GM19463 (cell line): ENCODE measurements around the gene TTLL4.
"Not testable (repeated sequence)": the region's sequence is repeated elsewhere in the genome, so short reads cannot be mapped to it uniquely, and the experiment has no call there.

Experiments used
- ATAC-seq: cut with Tn5 transposase; IDR thresholded peaks from one replicate; pipeline ENCODE4 v1.9.1; 2021; ENCODE audit warnings: mild to moderate bottlenecking, moderate library complexity; ENCODE audit not compliant: unreplicated experiment

Gene TTLL4

DNA sequence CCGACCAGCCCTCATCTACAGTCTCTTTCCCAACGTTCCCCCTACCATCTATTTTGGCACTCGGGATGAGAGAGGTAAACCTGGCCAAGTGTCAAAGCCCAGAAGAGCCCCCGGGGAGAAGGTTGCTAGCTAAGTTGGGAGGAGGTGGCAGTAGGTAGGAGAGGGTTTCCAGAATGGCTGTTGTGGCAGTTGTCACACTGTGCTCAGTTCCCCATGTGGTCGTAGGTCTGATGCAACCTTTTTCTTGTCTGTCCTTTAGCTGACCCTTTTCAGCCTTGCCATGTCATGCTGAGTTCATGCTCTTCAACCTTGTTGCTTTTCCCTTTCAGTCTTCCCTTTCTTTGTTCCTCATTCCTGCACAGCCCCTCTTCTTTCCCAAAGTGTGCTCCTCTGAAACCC lies 34.5 kb downstream of the TTLL4 start:
- ATAC-seq: no peak

DNA sequence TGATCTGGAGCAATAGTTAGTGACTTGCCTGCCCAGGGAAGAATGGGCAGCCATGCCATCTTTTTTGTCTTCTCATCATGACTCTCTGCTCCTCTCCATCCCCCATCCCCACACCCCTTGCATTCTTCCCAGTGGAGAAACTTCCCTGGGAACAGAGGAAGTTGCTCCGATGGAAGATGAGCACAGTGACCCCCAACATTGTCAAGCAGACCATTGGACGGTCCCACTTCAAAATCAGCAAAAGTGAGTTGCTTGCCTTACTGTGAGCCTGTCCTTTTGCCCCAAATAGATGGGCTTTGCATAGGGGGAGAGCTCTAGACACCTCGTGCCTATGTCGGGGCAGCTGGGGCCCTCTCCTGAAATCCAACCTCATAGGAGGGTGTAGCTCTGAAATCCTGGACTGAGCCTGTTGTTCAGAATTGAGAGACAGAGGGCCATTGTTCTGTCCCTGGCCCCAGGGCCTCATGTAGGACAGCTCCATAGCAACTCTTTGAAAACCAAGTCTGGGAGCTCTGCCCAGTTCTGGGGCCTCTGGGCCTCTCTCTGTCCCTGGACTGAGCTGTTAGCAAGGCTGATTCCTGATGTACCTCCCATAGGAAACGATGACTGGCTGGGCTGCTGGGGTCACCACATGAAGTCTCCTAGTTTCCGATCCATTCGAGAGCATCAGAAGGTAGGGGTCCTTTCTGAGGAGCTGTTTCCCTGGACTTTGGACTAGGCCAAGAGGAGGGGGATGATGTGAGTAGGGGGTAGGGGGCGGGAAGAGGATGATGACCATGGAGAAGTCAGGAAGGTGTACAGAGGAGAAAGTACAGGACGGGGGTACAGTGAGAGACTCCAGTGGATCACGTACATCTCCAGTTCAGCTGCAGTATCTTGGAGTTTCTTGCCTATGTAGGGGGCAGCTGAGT lies 35.2 kb downstream of the TTLL4 start:
- ATAC-seq: no peak

- no peak for ATAC-seq
These were observed 35.8 kb downstream of the TTLL4 start for GRCh38 chr2:218746470-218746795.

- no peak for ATAC-seq
These were observed 36.3 kb downstream of the TTLL4 start for GRCh38 chr2:218746960-218747359.

DNA sequence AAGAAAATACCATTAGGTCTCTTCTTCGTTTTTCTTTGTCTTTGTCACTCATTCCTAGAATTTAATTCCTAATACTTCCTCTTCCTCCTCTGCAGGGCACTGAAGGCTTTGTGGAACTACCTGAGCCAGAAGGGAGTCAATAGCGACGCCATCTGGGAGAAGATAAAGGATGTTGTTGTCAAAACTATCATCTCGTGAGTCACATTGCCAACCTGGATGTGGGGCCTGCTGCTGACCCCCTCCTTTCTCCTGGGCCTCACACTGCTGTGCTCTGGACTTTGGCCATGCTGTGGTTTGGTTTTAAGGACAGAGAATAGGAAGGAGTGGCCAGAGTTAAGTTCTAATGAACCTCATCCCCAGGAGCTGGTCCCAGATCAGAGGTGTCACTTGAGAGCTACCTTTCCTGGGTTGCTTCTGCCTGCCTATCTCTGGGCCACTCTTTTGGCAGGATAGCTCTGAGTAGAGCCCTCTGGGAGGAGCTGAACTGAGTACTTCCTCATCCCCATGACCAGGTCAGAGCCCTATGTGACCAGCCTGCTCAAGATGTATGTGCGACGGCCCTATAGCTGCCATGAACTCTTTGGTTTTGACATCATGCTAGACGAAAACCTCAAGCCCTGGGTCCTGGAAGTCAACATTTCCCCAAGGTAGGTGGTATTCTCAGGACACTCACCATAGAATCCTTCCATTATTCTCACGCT lies 38.3 kb downstream of the TTLL4 start:
- ATAC-seq: no peak

GRCh38 chr2:218754201-218754600 lies 43.6 kb downstream of the TTLL4 start:
- no peak for ATAC-seq

DNA sequence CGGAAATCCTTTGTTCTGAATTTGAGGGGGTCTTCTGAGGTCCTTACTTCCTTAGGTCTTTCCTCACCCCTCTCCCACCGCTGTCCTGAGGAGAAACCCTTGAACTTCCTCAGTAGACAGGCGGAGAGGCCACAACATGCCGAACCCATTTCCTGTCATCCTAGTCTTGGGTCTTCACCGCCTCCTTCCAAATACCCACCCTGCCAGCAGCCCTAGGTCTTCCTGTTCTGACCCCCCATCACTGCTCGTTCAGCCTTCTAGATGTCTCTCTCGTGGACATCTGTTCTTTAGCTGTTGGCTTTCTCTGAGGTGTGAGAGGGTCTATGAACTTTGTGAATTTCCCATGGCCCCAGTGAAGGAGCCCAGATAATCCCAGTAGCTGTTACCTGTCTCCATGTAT lies 44.1 kb downstream of the TTLL4 start:
- no peak for ATAC-seq

GRCh38 chr2:218755198-218755566 lies 44.5 kb downstream of the TTLL4 start:
- no peak for ATAC-seq

GRCh38 chr2:218755567-218756404 lies 45.2 kb downstream of the TTLL4 start:
- no peak for ATAC-seq

GRCh38 chr2:218756599-218757377 lies 46.2 kb downstream of the TTLL4 start:
- no peak for ATAC-seq

- ATAC-seq: no peak
These were observed 51.2 kb downstream of the TTLL4 start for GRCh38 chr2:218761795-218762194.

DNA sequence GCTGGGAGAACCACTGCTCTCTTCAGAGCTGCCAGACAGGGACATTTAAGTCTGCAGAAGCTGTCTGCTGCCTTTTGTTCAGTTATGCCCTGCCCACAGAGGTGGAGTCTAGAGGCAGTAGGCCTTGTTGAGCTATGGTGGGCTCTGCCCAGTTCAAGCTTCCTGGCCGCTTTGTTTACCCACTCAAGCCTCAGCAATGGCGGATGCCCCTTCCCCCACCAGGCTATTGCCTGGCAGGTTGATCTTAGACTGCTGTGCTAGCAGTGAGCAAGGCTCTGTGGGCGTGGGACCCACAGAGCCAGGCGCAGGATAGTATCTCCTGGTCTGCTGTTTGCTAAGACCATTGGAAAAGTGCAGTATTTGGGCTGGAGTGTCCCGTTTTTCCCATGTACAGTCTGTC lies 62.1 kb downstream of the TTLL4 start:
- not testable (repeated sequence) for ATAC-seq

- no peak for ATAC-seq
These were observed 63.2 kb downstream of the TTLL4 start for GRCh38 chr2:218773881-218774280.

DNA sequence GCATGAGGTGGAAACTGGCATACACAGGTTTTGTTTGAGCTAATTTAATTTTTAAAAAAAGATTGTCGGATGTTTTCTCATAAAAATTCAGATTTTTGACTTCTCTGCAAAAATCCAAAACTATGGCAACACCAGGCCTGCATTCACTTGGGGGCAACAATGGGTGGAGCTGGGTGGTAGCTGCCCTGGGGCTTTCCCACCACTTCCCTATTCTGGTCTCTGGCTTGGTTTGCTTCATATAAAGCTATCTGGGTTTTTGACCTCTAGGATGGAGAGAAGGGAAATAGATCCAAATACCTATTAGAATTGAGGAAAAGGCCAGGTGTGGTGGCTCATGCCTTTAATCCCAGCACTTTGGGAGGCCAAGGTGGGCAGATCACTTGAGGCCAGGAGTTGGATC lies 65.9 kb downstream of the TTLL4 start:
- ATAC-seq: no peak

DNA sequence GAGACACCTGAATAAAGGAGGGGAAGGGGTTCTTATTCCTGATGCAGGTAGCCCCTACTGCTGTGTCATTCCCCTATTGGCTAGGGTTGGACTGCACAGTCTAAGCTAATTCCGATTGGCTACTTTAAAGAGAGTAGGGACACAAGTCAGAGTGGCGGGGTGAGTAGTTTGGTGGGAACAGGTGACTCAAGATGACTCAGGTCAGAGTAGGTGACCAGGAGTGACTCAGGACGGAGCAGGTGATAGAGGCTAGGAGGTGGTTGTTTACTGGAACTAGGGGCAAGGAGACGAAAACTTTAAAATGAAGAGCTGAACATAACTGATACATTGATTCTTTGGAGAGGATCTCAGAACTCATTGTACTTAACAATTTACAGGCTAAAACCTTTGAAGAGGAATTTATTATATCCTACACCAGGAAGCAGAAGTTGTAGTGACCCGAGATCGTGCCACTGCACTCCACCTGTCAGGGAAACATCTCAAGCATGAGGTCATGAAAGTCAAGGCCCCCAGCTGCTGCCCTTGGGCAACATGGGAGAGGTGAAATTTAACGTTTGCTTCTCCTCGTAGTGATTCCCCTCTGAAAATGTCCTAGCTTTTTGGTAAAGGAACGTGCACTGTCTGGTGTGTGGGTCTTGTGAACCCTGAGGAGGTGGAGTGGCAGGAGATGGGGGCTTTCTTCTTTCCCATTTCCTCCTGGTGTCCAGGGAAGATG lies 66.8 kb downstream of the TTLL4 start:
- no peak for ATAC-seq

DNA sequence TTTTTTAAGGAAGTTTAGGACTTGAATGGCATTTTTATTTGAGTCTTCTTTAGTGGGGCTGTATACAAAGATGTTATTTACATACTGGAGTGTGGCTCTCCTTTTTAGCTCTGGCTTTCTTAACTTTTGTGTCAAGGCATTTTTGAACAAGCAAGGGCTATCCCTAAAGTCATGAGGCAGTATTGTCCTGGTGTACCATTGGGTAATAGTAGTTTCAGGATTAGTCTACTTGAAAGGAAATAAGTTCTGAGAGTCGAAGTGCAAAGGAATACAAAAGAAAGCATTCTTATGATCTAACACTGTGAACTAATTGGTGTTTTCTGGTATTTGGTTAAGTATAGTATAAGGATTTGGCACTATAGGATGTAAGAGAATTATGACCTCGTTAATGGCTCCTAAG lies 69.4 kb downstream of the TTLL4 start:
- no peak for ATAC-seq

DNA sequence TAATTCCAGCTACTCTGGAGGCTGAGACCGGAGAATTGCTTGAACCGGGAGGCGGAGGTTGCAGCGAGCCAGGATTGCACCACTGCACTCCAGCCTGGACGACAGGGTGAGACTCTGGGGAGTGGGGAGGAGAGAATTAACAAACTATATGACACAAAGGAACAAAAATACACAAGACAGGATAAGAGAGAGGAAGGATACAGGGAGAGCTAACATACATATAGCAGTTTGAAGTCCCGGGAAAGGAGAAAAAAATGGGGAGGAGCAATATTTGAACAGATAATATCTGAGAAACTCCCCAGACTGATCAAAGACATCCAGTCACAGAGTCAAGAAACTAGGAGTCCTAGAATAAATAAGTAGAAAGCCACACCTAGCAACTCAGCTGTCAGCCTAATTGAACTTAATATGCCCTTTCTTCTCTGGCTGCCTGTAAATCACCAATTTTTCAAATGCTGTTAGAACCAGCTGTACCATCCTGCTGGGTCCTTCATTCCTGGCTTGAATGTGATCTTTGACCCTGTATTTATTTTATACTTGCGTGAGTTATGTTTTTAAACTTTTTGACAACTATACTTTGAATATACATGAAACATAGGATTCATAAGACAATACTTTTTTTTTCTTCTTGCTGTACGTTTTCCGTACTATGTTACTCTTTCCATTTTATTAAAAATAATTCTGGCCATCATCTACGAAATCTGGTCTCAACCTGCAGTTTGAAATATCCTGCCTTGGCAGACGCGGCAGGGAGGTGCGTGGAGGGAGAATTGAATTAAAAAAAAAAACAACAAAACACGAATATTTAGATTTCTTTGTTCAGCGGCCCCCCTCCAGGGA lies 70.4 kb downstream of the TTLL4 start:
- no peak for ATAC-seq

DNA sequence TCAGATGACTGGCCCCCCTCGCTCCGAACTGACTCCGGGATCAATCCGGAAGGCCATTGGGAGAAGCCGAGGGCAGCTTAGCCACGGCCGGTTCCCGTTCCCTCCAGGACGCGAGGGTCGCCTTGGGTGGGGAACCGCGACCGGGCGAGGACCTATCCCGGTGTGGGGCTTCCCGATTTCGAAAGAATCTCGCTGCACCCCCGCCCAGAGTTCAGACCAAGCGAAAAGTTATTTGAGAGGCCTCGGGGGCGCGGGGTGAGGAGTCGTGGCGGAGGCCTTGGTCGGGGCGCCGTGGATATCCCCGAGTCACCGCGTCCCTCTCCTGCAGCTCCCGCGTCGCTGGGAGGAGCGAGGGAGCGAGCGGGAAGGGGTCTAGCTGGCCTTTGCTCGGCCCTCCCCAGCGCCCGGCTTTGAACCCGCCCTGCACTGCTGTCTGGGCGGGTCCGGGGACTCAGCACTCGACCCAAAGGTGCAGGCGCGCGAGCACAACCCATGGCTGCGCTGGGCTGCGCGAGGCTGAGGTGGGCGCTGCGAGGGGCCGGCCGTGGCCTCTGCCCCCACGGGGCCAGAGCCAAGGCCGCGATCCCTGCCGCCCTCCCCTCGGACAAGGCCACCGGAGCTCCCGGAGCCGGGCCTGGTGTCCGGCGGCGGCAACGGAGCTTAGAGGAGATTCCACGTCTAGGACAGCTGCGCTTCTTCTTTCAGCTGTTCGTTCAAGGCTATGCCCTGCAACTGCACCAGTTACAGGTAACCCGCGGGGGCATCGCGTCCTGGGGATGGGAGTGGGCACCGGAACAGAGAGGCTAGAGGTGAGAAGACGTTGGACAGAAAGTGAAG lies 71.3 kb downstream of the TTLL4 start, which contains the start of gene CYP27A1:
CYP27A1 (plus strand) TSS at position 457 of the 837 bp plus-strand sequence; CDS start at position 493, 36 bp downstream.
- ATAC-seq: peak; percentile 54
